HEK293T (cell line): Measurements from ENCODE around the gene ZNF182.
A peak's percentile ranks its signal among the peaks of the same experiment; 100 is the strongest.
"Not testable (repeated sequence)": the region's sequence is repeated elsewhere in the genome, so short reads cannot be mapped to it uniquely, and the experiment has no call there.

ENCODE experiments used
- CTCF ChIA-PET: fragments of 350-600 bp; formaldehyde crosslinking; extraction: SDS; loops from one replicate; lab custom pipeline; 2021; ENCODE audit warnings: antibody characterized with exemption, inconsistent platforms; lab: Yijun Ruan, JAX
- POLR2A ChIA-PET: fragments of 350-600 bp; formaldehyde crosslinking; extraction: SDS; loops from one replicate; lab custom pipeline; 2020; ENCODE audit warnings: antibody characterized with exemption, inconsistent platforms; lab: Yijun Ruan, JAX
- DNase-seq: peaks from one replicate; pipeline ENCODE4 v3.0.0; 2012; ENCODE audit warnings: mixed read lengths; ENCODE audit errors: extremely low spot score
- ARNT ChIP-seq: fragments of 450-650 bp; IDR thresholded peaks from 2 replicates; pipeline ENCODE4 v1.6.1; 2017; ENCODE audit warnings: mild to moderate bottlenecking
- BHLHE40 ChIP-seq: fragments of 450-650 bp; IDR thresholded peaks from 2 replicates; pipeline ENCODE4 v1.6.1; 2016; ENCODE audit warnings: mild to moderate bottlenecking, moderate library complexity, borderline replicate concordance
- CTBP1 ChIP-seq: fragments of 450-650 bp; IDR thresholded peaks from 2 replicates; pipeline ENCODE4 v1.6.1; 2016; ENCODE audit warnings: borderline replicate concordance
- ELF4 ChIP-seq: fragments of 450-650 bp; IDR thresholded peaks from 2 replicates; pipeline ENCODE4 v1.6.1; 2017; ENCODE audit warnings: antibody characterized with exemption
- FOXA1 ChIP-seq: fragments of 450-650 bp; IDR thresholded peaks from 2 replicates; pipeline ENCODE4 v1.6.1; 2016; ENCODE audit warnings: mild to moderate bottlenecking
- FOXK2 ChIP-seq: fragments of 450-650 bp; IDR thresholded peaks from 2 replicates; pipeline ENCODE4 v1.6.1; 2016; ENCODE audit warnings: mild to moderate bottlenecking
- FOXM1 ChIP-seq: fragments of 450-650 bp; IDR thresholded peaks from 2 replicates; pipeline ENCODE4 v1.6.1; 2017; ENCODE audit warnings: mild to moderate bottlenecking, borderline replicate concordance
- HDGF ChIP-seq: fragments of 450-650 bp; IDR thresholded peaks from 2 replicates; pipeline ENCODE4 v1.6.1; 2017; ENCODE audit warnings: antibody characterized with exemption, borderline replicate concordance
- L3MBTL2 ChIP-seq: fragments of 450-650 bp; conservative IDR thresholded peaks from 2 replicates; pipeline ENCODE4 v1.6.1; 2016; ENCODE audit warnings: mild to moderate bottlenecking
- LEF1 ChIP-seq: fragments of 450-650 bp; IDR thresholded peaks from 2 replicates; pipeline ENCODE4 v1.6.1; 2017; ENCODE audit warnings: mild to moderate bottlenecking, borderline replicate concordance
- NFRKB ChIP-seq: fragments of 450-650 bp; IDR thresholded peaks from 2 replicates; pipeline ENCODE4 v1.6.1; 2016; ENCODE audit warnings: mild to moderate bottlenecking, moderate library complexity
- PKNOX1 ChIP-seq: fragments of 450-650 bp; IDR thresholded peaks from 2 replicates; pipeline ENCODE4 v1.6.1; 2016
- SP1 ChIP-seq: fragments of 450-650 bp; IDR thresholded peaks from 2 replicates; pipeline ENCODE4 v1.6.1; 2017
- SUZ12 ChIP-seq: fragments of 450-650 bp; IDR thresholded peaks from 2 replicates; pipeline ENCODE4 v1.6.1; 2016; ENCODE audit warnings: mild to moderate bottlenecking
- TARDBP ChIP-seq: fragments of 450-650 bp; IDR thresholded peaks from 2 replicates; pipeline ENCODE4 v1.6.1; 2016
- ZNF384 ChIP-seq: fragments of 450-650 bp; IDR thresholded peaks from 2 replicates; pipeline ENCODE4 v1.6.1; 2016

The ZNF182 gene

GRCh38 chrX:48028091-48028490 lies 24.3 kb upstream of the ZNF182 start:
- TF ChIP-seq BHLHE40 (no peak), TARDBP (no peak), PKNOX1 (no peak), FOXM1 (no peak), SUZ12 (no peak), ELF4 (no peak), LEF1 (no peak), FOXK2 (no peak), HDGF (no peak), ARNT (no peak), CTBP1 (no peak), L3MBTL2 (no peak), ZNF384 (no peak), NFRKB (no peak), SP1 (no peak), FOXA1 (no peak)
- CTCF ChIA-PET = interaction anchor here (1.2 to 1.6 kb wide), 2 partner anchors 174 to 466 kb away, joined by 5 read pairs; no protein-coding TSS in a partner anchor
- no peak for DNase-seq
- POLR2A ChIA-PET = no interaction called here

GRCh38 chrX:48027545-48027944 lies 23.8 kb upstream of the ZNF182 start:
- CTCF ChIA-PET = interaction anchor here (0.5 to 1.6 kb wide), 4 partner anchors 174 to 514 kb away, joined by 3 to 5 read pairs (median 4); no protein-coding TSS in a partner anchor
- POLR2A ChIA-PET, DNase-seq: not testable (repeated sequence)

GRCh38 chrX:48025561-48025960 lies 21.8 kb upstream of the ZNF182 start:
- TF ChIP-seq NFRKB = no peak
- TF ChIP-seq LEF1 = no peak
- TF ChIP-seq ARNT = no peak
- TF ChIP-seq TARDBP = no peak
- no peak for TF ChIP-seq ZNF384
- no peak for TF ChIP-seq ELF4
- no peak for TF ChIP-seq HDGF
- no peak for TF ChIP-seq SUZ12
- no peak for TF ChIP-seq SP1
- TF ChIP-seq FOXA1 = no peak
- TF ChIP-seq FOXK2 = no peak
- TF ChIP-seq PKNOX1 = no peak
- no peak for TF ChIP-seq FOXM1
- no peak for TF ChIP-seq CTBP1
- TF ChIP-seq L3MBTL2 = no peak
- CTCF ChIA-PET = interaction anchor here (0.6 kb wide), 1 partner anchor 172 kb away, joined by 5 read pairs; no protein-coding TSS in a partner anchor
- DNase-seq = peak; percentile 43
- POLR2A ChIA-PET = no interaction called here

GRCh38 chrX:48022738-48023137 lies 18.9 kb upstream of the ZNF182 start:
- no peak for DNase-seq
- ChIA-PET POLR2A (no interaction called here), CTCF (no interaction called here)
- no peak for TF ChIP-seq ARNT
- TF ChIP-seq FOXA1 = no peak
- no peak for TF ChIP-seq SP1
- TF ChIP-seq ZNF384 = no peak
- TF ChIP-seq LEF1 = no peak
- no peak for TF ChIP-seq BHLHE40
- no peak for TF ChIP-seq TARDBP
- TF ChIP-seq SUZ12 = no peak
- TF ChIP-seq L3MBTL2 = no peak

- TF ChIP-seq SUZ12 = no peak
- TF ChIP-seq FOXA1 = no peak
- no peak for TF ChIP-seq L3MBTL2
- no peak for TF ChIP-seq HDGF
- TF ChIP-seq TARDBP = no peak
- no peak for TF ChIP-seq BHLHE40
- no peak for TF ChIP-seq ELF4
- no peak for TF ChIP-seq NFRKB
- TF ChIP-seq CTBP1 = no peak
- no peak for TF ChIP-seq SP1
- no peak for TF ChIP-seq PKNOX1
- no peak for TF ChIP-seq LEF1
- TF ChIP-seq FOXM1 = no peak
- no peak for TF ChIP-seq ARNT
- TF ChIP-seq ZNF384 = no peak
- no peak for TF ChIP-seq FOXK2
- CTCF ChIA-PET = no interaction called here
- no peak for DNase-seq
- POLR2A ChIA-PET = no interaction called here
Observed at GRCh38 chrX:48022100-48022499, 18.3 kb upstream of the ZNF182 start.

GRCh38 chrX:48021026-48021900 lies 17.5 kb upstream of the ZNF182 start:
- ChIA-PET CTCF (interaction anchor here (0.6 kb wide), 1 partner anchor 505 kb away, joined by 3 read pairs; no protein-coding TSS in a partner anchor), POLR2A (interaction anchor here (1.0 kb wide), 2 partner anchors 19 to 185 kb away, joined by 3 to 5 read pairs; partner anchors contain the start of gene ZNF81)
- DNase-seq = peak; percentile 61
- peak; percentile 82 for TF ChIP-seq FOXM1
- TF ChIP-seq LEF1 = no peak
- TF ChIP-seq PKNOX1 = no peak
- no peak for TF ChIP-seq NFRKB
- TF ChIP-seq SUZ12 = no peak
- TF ChIP-seq FOXK2 = no peak
- peak; percentile 92 for TF ChIP-seq BHLHE40
- no peak for TF ChIP-seq FOXA1
- TF ChIP-seq HDGF = no peak
- 0 out of 2 replicates have a peak, but pooled peaks have one; percentile 8 for TF ChIP-seq ELF4
- no peak for TF ChIP-seq SP1

DNA sequence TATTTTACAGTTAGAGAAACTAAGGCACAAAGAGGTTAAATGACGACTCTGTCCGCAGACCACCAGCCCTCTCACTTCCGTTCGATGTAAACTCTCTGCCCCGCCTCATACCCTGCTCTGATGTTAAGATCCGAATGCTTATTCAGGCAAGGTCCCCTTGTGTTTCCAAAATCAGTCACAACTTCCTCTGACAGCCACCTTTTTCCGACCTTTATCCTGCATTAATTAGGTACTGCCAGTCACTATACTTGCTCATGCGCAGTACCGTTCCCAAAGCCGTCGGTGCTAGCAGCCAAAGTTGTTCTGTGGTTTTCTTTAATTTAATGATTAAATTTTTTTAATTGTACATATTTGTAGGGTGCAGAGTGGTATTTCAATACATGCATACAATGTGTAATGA lies 16.7 kb upstream of the ZNF182 start:
- CTCF ChIA-PET = not testable (repeated sequence)
- POLR2A ChIA-PET = interaction anchor here (1.0 kb wide), 1 partner anchor 184 kb away, joined by 5 read pairs; the partner anchor contains the start of gene ZNF81

GRCh38 chrX:48019892-48020291 lies 16.1 kb upstream of the ZNF182 start:
- CTCF ChIA-PET, POLR2A ChIA-PET: not testable (repeated sequence)

More for the DNA sequence above, 16.7 kb upstream of the ZNF182 start:
- not testable (repeated sequence) for DNase-seq

DNA sequence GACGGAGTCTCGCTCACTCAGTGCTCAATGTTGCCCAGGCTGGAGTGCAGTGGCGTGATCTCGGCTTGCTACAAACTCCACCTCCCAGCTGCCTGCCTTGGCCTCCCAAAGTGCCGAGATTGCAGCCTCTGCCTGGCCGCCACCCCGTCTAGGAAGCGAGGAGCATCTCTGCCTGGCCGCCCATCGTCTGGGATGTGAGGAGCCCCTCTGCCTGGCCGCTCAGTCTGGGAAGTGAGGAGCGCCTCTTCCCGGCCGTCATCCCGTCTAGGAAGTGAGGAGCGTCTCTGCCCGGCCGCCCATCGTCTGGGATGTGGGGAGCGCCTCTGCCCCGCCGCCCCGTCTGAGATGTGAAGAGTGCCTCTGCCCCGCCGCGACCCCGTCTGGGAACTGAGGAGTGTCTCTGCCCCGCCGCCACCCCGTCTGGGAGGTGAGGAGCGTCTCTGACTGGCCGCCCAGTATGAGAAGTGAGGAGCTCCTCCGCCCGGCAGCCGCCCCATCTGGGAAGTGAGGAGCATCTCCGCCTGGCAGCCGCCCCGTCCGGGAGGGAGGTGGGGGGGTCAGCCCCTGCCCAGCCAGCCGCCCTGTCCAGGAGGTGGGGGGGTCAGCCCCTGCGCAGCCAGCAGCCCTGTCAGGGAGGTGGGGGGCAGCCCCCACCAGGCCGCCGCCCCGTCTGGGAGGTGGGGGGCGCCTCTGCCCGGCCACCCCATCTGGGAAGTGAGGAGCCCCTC lies 13.0 kb upstream of the ZNF182 start:
- POLR2A ChIA-PET, DNase-seq: not testable (repeated sequence)
- CTCF ChIA-PET = interaction anchor here (0.7 kb wide), 1 partner anchor 523 kb away, joined by 3 read pairs; no protein-coding TSS in a partner anchor

More at GRCh38 chrX:48019892-48020291, 16.1 kb upstream of the ZNF182 start:
- DNase-seq = not testable (repeated sequence)
